IgD-negative memory B cell (primary cell): Measurements from ENCODE around the gene CPNE4. TPM values are rescaled to one million over a fixed set of nuclear protein-coding genes. Genes with fewer than 3 reads are reported as not detected.

Experiments used
- H3K27ac Mint-ChIP-seq, 3 donors: one replicate each; pipeline ENCODE4 v1.8.0; 2020 to 2022; ENCODE audit warnings: mild to moderate bottlenecking in 3 of 3, mixed read lengths in 3 of 3, moderate library complexity in 1 of 3
- H3K27me3 Mint-ChIP-seq: one replicate; pipeline ENCODE4 v1.8.0; 2021; ENCODE audit warnings: mixed read lengths
- H3K36me3 Mint-ChIP-seq: one replicate; pipeline ENCODE4 v1.8.0; 2020; ENCODE audit warnings: mild to moderate bottlenecking, mixed read lengths
- H3K4me1 Mint-ChIP-seq, 3 donors: one replicate each; pipeline ENCODE4 v1.8.0; 2020 to 2022; ENCODE audit warnings: mixed read lengths in 3 of 3, mild to moderate bottlenecking in 1 of 3
- H3K4me3 Mint-ChIP-seq, 4 donors: one replicate each; pipeline ENCODE4 v1.8.0; 2020 to 2022; ENCODE audit warnings: mild to moderate bottlenecking in 4 of 4, mixed read lengths in 4 of 4, moderate library complexity in 3 of 4
- H3K9me3 Mint-ChIP-seq, 3 donors: one replicate each; pipeline ENCODE4 v1.8.0; 2020 to 2021; ENCODE audit warnings: mixed read lengths in 3 of 3, mild to moderate bottlenecking in 1 of 3
- polyA plus RNA-seq: library from polyadenylated mRNA; unstranded; fragments of 300-500 nt; fragmentation: Illumina TruSeq; gene quantifications from one replicate; pipeline ENCODE4 v1.2.3, GENCODE V29; 2021

The CPNE4 gene
- polyA plus RNA-seq, 1 donor from 2014 or later: not detected

DNA sequence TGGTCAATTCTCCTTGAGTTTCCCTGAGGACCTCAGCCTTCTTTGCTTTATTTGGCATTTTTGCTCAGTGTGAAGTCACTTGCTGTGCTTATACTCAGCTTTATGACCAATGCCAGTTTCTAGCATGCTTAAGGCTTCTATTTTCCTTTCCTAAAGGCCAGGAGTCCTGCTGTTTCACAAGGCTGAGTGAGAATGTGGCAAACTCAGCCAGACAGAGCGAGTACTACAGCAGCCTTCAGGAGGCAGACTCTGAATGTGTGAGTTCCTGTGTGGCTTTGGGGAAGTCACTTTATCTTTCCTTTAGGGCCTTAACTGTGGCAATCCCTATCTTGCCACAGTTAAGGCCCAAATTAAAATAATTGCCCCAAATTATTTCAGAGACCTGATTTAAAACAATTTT, 318.8 kb downstream of the CPNE4 start:
- H3K27me3 Mint-ChIP-seq: no peaks in the 10 kb centered on the region
- H3K9me3 Mint-ChIP-seq: no peaks in the 10 kb centered on the region
- H3K4me1 Mint-ChIP-seq: no peaks in the 10 kb centered on the region
- H3K27ac Mint-ChIP-seq: no peak overlapping the region
- H3K36me3 Mint-ChIP-seq: no peaks in the 10 kb centered on the region
- H3K4me3 Mint-ChIP-seq: no peak overlapping the region

GRCh38 chr3:131714585-131715220, 320.1 kb downstream of the CPNE4 start:
- H3K4me1 Mint-ChIP-seq: no peaks in the 10 kb centered on the region
- no peaks in the 10 kb centered on the region for H3K9me3 Mint-ChIP-seq
- H3K36me3 Mint-ChIP-seq: no peaks in the 10 kb centered on the region
- H3K27ac Mint-ChIP-seq: no peak overlapping the region
- H3K4me3 Mint-ChIP-seq: peak overlapping the region in 1 of 4 donors; percentile 43
- no peaks in the 10 kb centered on the region for H3K27me3 Mint-ChIP-seq

GRCh38 chr3:131713416-131714123, 321.2 kb downstream of the CPNE4 start:
- H3K9me3 Mint-ChIP-seq: no peaks in the 10 kb centered on the region
- no peak overlapping the region for H3K27ac Mint-ChIP-seq
- no peaks in the 10 kb centered on the region for H3K4me1 Mint-ChIP-seq
- H3K4me3 Mint-ChIP-seq: no peak overlapping the region
- H3K27me3 Mint-ChIP-seq: no peaks in the 10 kb centered on the region
- H3K36me3 Mint-ChIP-seq: no peaks in the 10 kb centered on the region

DNA sequence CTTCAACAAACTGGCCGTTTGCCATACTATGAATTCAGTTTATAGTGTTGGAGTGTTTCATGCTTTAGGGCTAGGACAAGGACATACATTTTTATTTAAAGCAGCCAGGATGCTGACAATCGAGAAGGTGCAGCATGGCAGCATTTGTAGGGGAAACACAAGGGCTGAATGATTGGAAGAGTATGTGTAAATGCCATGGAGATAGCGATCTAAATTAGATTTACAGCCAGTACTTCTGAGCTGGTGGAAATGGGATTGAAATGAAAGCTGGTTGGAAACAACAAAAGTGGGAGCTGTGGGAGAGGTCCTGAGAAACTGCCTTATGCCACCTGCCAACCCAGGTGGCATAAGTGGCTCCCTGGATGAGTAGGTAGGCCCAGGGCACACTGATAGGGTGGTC, 322.2 kb downstream of the CPNE4 start:
- Mint-ChIP-seq H3K27ac (no peak overlapping the region), H3K4me3 (no peak overlapping the region), H3K4me1 (no peaks in the 10 kb centered on the region), H3K9me3 (no peaks in the 10 kb centered on the region), H3K36me3 (no peaks in the 10 kb centered on the region), H3K27me3 (no peaks in the 10 kb centered on the region)

GRCh38 chr3:131711114-131711768, 323.6 kb downstream of the CPNE4 start:
- Mint-ChIP-seq H3K4me1 (no peaks in the 10 kb centered on the region), H3K27me3 (no peaks in the 10 kb centered on the region), H3K9me3 (no peaks in the 10 kb centered on the region), H3K27ac (no peak overlapping the region), H3K36me3 (no peaks in the 10 kb centered on the region), H3K4me3 (no peak overlapping the region)

GRCh38 chr3:131708241-131708640, 326.6 kb downstream of the CPNE4 start:
- no peaks in the 10 kb centered on the region for H3K9me3 Mint-ChIP-seq
- no peaks in the 10 kb centered on the region for H3K4me1 Mint-ChIP-seq
- no peak overlapping the region for H3K27ac Mint-ChIP-seq
- H3K36me3 Mint-ChIP-seq: no peaks in the 10 kb centered on the region
- H3K4me3 Mint-ChIP-seq: no peak overlapping the region
- H3K27me3 Mint-ChIP-seq: no peaks in the 10 kb centered on the region

DNA sequence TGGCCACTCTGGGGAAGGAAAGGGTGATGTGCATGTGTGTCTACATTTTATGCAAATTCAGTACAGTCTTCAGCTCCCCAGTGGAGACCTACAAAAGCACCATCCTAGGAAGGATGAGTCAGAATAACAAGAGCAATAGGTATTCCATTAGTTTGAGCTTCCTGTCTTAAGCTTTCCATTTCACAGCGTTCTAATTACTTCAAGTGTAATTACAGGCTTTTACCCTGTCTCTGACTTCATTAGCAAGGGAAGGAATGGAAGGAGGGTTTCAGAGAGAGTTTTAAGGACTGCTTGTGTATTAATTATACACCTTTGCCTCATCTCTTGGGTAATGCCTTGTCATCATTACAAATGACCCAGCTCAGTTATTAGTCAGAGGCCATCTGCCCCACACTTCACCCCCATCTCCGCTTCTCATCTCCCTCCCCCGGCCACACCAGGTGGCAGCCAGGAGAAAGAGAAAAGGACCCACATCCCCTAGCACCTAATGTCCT, 329.2 kb downstream of the CPNE4 start:
- H3K27me3 Mint-ChIP-seq: no peaks in the 10 kb centered on the region
- no peaks in the 10 kb centered on the region for H3K4me1 Mint-ChIP-seq
- no peaks in the 10 kb centered on the region for H3K36me3 Mint-ChIP-seq
- H3K4me3 Mint-ChIP-seq: no peak overlapping the region
- H3K27ac Mint-ChIP-seq: no peak overlapping the region
- H3K9me3 Mint-ChIP-seq: peaks cover 0 to 2% (median 0%) of the 10 kb centered on the region in 3 donors

DNA sequence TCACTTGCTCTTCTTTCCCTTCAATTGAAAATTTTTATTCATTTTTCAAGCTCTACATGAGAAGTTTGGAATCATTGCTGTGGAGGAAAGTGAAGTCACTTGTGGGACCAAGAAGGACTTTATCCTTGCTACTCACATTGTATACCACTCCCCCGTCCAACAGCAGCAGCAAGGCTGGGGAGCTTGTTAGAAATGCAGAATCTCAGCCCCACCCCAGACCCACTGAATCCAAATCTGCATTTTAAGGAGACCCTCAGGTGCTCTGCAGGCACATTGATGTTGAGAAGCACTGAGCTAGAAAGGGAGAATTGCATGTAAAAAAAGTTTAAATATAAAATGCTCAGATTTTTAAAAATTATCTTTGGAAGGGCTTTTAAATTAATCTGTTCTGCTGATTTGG, 329.7 kb downstream of the CPNE4 start:
- peaks cover 0 to 2% (median 0%) of the 10 kb centered on the region in 3 donors for H3K9me3 Mint-ChIP-seq
- H3K27ac Mint-ChIP-seq: no peak overlapping the region
- H3K36me3 Mint-ChIP-seq: no peaks in the 10 kb centered on the region
- H3K27me3 Mint-ChIP-seq: no peaks in the 10 kb centered on the region
- H3K4me3 Mint-ChIP-seq: no peak overlapping the region
- no peaks in the 10 kb centered on the region for H3K4me1 Mint-ChIP-seq

DNA sequence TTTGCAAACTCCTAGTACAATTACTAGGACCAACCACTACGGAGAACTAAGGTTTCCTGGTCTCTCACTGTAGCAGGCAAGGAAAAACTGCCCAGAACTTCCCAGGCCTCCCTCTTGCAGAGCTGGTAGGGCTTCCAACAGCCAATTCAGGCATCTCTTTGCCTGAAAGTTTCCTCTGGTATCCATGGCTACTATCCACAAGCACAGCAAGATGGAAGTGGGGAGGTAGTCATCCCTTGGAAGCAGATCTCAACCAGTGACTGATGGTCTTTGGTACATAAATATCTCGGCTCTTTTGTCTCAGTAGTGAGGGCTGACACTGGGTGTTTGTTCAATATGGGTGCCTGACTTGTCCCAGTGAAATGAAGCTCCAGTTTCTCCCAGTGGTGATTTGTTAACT, 330.7 kb downstream of the CPNE4 start:
- Mint-ChIP-seq H3K4me1 (no peaks in the 10 kb centered on the region), H3K36me3 (peaks cover 3% of the 10 kb centered on the region), H3K4me3 (no peak overlapping the region), H3K27me3 (peaks cover 1% of the 10 kb centered on the region), H3K27ac (no peak overlapping the region), H3K9me3 (peaks cover 0 to 2% (median 0%) of the 10 kb centered on the region in 3 donors)

DNA sequence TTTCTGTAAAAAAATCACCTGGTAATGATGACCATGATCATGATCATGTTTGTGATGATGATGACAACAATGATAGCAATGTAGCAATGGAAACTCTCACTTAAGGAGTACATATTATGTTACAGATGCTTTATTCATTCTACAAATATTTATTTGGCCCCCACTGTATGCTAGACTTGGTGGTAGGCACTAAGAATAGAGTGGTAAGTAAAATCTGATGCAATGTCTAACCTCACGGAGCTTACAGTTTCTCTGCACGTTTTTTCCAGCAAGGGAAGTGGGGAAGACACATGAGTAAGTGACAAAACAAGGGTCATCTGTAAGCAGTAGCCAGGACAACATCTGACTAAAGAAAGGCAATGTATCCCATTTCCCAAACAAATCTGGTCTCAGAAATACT, 332.7 kb downstream of the CPNE4 start:
- no peaks in the 10 kb centered on the region for H3K4me1 Mint-ChIP-seq
- peaks cover 1% of the 10 kb centered on the region for H3K27me3 Mint-ChIP-seq
- peaks cover 0 to 3% (median 0%) of the 10 kb centered on the region in 3 donors for H3K9me3 Mint-ChIP-seq
- no peak overlapping the region for H3K27ac Mint-ChIP-seq
- no peak overlapping the region for H3K4me3 Mint-ChIP-seq
- peaks cover 3% of the 10 kb centered on the region for H3K36me3 Mint-ChIP-seq

- Mint-ChIP-seq H3K36me3 (peaks cover 3% of the 10 kb centered on the region), H3K27ac (no peak overlapping the region), H3K4me1 (no peaks in the 10 kb centered on the region), H3K27me3 (peaks cover 2% of the 10 kb centered on the region), H3K4me3 (no peak overlapping the region), H3K9me3 (peaks cover 0 to 3% (median 0%) of the 10 kb centered on the region in 3 donors)
Observed at GRCh38 chr3:131701153-131701770, 333.6 kb downstream of the CPNE4 start.

GRCh38 chr3:131699001-131699400, 335.8 kb downstream of the CPNE4 start:
- H3K9me3 Mint-ChIP-seq: peaks cover 0 to 3% (median 0%) of the 10 kb centered on the region in 3 donors
- peaks cover 3% of the 10 kb centered on the region for H3K36me3 Mint-ChIP-seq
- H3K4me1 Mint-ChIP-seq: no peaks in the 10 kb centered on the region
- no peak overlapping the region for H3K4me3 Mint-ChIP-seq
- H3K27me3 Mint-ChIP-seq: peaks cover 4% of the 10 kb centered on the region
- no peak overlapping the region for H3K27ac Mint-ChIP-seq

- Mint-ChIP-seq H3K4me1 (no peaks in the 10 kb centered on the region), H3K36me3 (peaks cover 1% of the 10 kb centered on the region), H3K4me3 (no peak overlapping the region), H3K9me3 (peaks cover 0 to 1% (median 0%) of the 10 kb centered on the region in 3 donors), H3K27ac (no peak overlapping the region), H3K27me3 (peaks cover 7% of the 10 kb centered on the region)
Observed at GRCh38 chr3:131694376-131694775, 340.4 kb downstream of the CPNE4 start.

GRCh38 chr3:131692356-131692755, 342.5 kb downstream of the CPNE4 start:
- Mint-ChIP-seq H3K27ac (no peak overlapping the region), H3K4me3 (no peak overlapping the region), H3K4me1 (no peaks in the 10 kb centered on the region), H3K9me3 (peaks cover 0 to 3% (median 0%) of the 10 kb centered on the region in 3 donors), H3K27me3 (peaks cover 8% of the 10 kb centered on the region), H3K36me3 (no peaks in the 10 kb centered on the region)

GRCh38 chr3:131690800-131691199, 344.0 kb downstream of the CPNE4 start:
- no peaks in the 10 kb centered on the region for H3K4me1 Mint-ChIP-seq
- no peak overlapping the region for H3K27ac Mint-ChIP-seq
- H3K9me3 Mint-ChIP-seq: peaks cover 0 to 5% (median 0%) of the 10 kb centered on the region in 3 donors
- H3K36me3 Mint-ChIP-seq: no peaks in the 10 kb centered on the region
- no peak overlapping the region for H3K4me3 Mint-ChIP-seq
- H3K27me3 Mint-ChIP-seq: peaks cover 6% of the 10 kb centered on the region
